ENCODE results near the gene FZD10.

The FZD10 gene, protein sequence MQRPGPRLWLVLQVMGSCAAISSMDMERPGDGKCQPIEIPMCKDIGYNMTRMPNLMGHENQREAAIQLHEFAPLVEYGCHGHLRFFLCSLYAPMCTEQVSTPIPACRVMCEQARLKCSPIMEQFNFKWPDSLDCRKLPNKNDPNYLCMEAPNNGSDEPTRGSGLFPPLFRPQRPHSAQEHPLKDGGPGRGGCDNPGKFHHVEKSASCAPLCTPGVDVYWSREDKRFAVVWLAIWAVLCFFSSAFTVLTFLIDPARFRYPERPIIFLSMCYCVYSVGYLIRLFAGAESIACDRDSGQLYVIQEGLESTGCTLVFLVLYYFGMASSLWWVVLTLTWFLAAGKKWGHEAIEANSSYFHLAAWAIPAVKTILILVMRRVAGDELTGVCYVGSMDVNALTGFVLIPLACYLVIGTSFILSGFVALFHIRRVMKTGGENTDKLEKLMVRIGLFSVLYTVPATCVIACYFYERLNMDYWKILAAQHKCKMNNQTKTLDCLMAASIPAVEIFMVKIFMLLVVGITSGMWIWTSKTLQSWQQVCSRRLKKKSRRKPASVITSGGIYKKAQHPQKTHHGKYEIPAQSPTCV

DNA sequence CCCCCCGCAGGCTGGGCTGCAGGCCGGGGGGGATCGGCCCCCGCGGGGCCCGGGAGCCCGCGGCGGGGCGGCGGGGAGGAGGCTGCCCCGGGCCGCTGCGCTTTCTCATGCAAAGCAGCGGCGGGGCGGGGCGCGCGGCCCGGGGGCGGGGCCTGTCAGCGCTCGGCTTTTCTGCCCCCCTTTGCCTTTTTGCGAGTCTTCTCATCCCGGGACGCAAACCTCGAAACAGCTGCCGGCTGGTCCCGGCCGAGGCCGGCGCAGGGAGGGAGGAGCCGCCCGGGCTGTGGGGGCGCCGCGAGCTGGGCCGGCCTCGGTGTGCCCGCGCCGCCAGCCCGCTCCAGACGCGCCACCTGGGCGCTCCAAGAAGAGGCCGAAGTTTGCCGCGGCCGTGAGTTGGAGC, at the start of gene FZD10:
Gene FZD10 (plus strand): TSS at position 198 of the 400 bp plus-strand sequence. CDS start 479 bp downstream, outside the sequence.
- DNase-seq = no peak

DNA sequence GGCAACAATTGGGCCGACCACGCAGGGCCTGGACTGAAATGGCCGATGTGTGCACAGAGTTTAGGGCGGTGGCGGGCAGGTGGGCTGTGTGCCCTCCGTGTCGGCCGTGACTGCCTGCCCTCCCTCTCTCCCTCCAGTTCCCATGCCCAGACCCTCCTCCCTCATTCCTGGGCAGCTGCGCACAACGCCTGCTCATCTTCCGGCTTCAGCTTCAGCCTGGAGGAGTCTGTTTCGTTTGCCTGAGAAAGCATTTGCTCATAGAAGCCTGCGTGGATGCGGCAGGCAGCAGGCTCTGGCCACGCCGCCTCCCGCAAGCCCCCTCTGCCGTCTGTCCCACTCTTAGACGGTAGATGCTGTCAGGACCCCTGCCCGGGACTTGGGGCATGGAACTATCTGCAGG, 47.3 kb upstream of the FZD10 start:
- DNase-seq = no peak

DNA sequence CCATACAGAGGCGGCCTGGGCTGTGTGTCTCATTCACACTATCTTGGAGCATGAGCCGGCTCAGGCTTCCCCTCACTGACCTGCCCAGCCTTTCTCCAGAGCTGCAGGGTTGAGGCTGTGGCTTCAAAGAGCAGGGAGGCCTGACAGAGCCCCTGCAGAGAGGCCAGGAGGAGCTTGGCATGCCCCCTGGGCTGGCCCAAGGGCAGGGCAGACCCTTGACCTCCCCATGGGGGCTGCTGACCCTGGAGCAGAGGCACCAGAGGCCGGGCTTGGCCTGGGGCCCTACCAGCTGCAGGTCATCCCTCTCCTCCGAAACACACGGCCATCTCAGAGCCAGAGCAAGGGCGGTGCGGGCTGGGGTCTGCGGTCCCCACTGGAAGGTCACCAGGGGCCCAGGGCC, 46.6 kb upstream of the FZD10 start:
- no peak for DNase-seq

DNA sequence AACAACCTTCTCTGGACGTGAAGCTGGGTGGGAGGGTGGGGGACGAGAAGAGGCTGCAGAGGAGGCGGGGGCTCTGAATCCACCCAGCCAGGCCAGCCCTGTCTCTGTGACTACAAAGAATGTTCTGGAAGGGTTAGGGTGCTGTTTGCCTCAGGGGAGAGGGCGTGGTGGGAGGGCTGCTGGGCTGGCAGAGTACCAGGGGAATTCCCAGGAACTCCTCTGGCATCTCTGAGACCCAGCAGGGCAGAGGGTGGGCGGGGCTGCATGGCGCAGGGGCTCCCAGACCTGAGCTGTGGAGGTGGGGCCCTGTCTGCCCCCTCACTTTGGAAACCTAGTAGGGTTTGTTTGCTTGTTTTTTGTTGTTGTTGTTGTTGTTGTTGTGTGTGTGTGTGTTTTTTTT, 45.5 kb upstream of the FZD10 start:
- DNase-seq = no peak

DNA sequence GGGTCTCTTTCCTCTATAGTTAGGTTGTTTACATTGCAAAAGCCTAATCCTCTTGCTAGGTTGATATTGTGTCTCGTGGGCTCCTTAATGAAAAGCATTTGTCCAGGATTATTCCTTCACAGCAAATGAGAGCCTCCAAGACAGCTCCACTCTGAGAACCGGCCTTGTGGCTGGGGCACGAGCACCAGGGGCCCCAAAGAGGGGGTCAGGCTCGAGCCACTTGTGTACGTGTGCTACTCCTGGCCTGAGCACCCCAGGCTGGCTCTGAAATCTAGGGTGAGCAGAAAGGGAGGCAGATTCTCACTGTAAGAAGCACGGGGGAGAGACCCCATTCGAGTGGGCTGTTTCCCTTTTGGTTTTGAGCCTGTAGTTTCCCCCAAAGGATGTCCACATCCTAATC, 45.0 kb upstream of the FZD10 start:
- no peak for DNase-seq

DNA sequence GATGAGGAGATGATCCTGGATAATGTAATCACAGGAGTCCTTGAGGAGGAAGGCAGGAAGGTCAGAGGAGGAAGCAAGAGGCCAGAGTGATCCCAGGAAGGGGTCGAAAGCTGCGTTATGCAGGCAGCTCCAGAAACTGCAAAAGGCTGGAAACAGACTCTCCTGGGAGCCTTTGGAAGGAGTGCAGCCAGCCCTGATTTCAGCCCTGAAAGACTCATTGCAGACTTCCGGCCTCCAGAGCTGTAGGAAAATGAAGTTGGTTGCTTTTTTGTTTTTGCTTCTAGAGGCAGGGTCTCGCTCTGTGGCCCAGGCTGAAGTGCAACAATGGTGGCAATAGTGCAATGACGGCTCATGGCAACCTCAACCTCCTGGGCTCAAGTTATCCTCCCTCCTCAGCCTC, 44.6 kb upstream of the FZD10 start:
- no peak for DNase-seq

DNA sequence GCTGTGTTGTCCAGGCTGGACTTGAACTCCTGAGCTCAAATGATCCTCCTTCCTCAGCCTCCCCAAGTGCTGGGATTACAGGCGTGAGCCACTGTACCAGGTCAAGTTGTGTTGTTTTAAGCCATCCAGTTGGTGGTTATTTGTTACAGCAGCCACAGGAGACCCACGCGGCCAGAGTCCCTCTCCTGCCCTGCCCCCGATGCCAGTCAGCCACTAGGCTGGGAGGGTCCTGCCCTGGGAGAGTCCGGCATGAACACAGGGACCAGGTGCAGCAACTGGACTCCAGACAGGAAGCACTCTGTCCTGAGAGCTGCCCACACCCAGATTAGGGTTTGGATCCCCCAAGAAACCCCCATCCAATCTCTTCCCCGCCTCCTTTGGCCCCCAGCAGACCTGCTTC, 44.1 kb upstream of the FZD10 start:
- no peak for DNase-seq

DNA sequence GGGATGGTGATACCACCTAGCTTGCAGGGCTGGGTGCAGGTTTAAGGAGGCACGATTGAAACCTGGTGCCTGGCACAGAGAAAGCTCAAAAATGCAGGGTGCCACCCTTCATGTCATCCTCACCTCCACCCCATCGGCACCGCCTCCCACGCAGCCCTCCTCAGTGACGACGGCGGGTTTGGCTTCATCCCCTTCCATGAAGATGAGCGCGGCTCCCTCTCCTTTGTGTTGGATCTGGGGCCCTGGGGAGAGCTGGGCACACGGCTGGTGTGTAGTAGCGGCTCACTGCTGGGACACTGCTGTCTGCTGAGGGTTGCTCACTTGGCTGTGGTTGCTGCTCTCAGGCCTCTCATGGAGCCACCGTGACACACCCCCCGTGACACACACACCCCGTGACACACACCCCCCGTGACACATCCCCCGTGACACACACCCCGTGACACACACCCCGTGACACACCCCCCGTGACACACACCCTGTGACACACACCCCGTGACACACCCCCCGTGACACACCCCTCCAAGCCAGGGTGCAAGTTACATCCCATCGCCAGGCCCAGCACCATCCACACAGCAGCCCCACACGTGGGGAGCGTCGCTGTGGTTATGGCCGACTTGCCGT, 42.9 kb upstream of the FZD10 start:
- no peak for DNase-seq

DNA sequence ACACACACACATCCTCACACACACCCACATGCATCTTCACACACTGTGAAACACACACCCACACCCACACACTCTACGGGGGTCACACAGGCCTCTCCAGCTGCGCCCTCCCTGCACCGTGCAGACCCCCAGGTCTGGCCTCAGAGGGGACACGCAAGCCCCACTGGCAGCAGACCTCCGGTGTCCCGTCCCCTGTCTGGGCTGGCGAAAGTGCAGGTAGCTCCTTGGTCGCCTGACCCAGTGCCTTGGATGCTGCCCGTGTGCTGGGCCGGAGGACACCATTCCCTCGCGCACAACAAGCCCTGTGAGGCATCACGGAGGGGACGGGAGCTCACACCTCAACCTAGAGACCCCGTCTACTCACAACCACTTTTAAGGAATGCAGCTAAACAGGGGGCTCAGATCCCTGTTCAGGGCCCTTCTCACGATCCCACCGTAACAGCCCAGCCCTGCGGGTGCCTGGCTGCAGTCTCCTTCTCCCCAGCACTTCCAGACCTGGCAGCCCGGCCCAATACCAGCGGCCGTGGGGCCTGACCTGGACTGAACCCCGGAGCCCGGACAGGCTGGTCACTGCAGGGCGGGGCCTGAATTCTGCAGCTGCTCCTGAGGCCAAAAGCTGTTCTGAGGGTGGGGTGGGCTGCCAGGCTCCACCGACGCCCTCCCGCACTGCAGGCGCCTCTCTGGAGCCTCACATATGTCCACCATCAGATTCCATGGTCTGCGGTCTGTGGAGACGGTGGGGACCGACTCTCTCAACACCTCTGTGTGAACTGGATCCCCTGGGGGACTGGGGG, 42.1 kb upstream of the FZD10 start:
- DNase-seq = no peak

DNA sequence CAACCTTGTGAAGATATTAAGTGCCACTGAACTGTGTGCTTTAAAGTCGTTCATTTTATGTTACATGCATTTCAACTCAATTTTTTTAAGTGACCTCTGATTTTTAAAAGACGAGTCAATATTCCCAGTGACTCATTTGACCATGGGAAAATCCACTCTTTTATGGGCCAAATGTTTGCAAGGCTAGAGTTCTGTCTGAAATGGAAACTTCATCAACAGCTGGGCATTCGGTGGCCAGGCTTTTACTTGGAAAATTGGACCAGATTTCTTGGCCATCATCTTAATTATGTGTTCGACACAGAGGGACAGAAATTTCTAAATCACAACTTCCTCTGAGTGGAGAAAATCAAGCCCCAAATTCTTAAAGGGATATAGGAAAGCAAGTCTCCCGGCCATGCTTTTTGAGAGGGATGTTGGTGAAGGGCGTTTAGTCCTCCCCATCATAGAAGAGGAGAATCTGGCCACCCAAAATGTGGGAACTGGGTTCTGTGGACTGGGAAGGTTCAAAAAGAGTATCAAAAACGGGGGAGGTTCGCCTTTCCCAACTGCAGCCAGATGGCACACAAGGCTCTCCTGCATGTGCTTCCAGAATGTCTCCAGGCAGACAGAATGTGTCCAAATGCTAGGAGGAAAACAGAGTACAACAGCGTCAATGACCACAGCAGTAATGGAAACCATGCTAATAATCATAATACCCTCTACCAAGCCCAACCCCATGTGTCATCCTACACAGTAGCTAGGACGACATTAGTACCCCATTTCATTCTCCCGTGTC, 40.9 kb upstream of the FZD10 start:
- DNase-seq = no peak

DNA sequence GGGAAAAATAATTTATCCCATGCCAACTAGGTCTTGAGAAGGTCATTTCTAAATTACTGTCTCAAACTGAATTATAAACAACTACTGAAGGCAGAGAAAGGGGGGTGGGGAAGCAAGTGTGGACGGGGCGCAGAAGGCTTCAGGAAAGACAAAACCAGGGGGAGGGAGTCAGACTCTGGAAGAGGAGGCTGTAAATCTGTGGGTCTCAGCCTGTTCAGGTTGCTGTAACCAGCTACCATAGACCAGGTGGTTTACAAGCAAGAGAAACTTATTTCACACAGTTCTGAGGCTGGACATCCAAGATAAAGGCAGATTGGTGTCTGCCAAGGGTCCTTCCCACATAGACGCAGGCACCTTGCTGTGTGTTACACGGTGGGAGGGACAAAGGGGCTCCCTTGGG, 39.9 kb upstream of the FZD10 start:
- DNase-seq = no peak

DNA sequence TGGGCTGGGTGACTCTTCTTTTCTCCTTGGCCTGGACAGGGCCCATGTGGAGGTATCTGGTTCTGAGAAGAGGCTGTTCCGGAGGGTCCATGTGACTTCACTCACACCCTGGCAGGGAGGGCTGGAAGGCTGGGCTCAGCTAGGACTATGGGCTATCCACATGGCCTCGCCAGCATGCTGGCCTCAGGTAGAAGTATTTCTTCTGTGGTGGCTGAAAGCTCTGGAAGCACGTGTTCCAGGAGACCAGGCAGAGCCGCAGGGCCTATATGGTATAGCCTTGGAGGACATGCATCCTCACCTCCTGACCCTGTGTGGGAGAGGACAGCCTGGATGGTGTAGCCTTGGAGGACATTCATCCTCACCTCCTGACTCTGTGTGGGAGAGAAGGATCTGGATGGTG, 38.2 kb upstream of the FZD10 start:
- DNase-seq = no peak

DNA sequence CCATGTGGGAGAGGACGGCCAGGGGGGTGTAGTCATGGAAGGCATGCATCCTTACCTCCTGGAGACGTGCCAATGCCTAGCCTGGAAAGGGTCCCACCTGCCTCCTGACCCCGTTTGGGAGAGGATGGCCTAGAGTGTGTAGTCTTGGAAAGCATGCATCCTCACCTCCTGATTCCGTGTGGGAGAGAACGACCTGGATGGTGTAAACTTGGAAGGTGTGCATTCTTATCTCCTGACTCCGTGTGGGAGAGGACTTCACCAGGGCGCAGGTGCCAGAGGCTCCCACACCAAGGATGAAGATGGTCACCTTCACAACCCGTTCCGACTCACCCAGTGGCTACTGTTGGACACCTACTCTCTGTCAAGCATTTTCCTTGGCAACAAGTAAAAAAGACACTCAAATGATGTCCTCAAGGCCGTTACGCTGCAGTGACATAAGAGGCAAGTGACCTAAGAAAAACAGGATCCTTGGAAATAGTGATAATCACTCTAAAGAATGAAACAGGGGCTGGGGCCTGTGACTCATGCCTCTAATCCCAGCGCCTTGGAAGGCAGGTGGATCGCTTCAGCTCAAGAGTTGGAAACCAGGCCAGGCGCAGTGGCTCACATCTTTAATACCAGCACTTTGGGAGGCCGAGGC, 37.5 kb upstream of the FZD10 start:
- DNase-seq = no peak

DNA sequence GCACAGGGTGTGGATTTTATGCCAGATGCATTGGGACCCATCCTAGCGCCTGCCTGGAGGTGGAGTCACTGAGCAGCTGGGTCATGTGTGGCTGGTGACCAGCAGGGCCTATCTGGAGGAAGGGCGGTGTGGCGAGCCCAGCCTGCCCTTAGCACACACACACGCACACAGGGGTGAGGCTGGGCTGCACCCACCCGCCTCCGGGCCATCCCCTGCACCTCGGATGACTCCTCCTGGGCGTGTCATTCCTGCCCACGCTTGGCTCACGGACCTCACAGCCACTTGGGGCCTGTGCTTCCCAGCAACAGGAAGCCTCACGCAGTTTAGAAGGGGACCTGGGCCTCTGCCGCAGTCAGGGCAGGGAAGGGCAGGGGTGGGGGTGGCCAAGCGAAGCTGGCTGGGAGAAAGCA, 36.2 kb upstream of the FZD10 start:
- no peak for DNase-seq

DNA sequence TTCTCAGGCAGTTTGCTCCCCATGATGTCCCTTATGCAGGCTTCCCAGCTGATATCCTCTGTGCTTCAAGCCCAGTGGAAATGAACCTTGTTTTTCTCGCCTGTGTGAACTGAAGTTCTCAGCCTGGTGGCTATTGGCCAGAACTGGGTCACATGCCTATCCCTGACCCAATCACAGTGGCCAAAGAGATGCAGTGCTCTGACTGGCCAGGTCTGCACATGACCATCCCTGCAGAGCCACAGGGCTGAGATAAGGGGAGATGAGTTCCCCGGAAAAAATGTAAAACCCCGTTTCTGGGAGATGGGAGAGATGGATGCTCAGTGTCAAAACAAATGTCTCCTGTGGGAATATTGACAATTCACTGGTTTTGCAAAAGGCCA, 34.7 kb upstream of the FZD10 start:
- no peak for DNase-seq

DNA sequence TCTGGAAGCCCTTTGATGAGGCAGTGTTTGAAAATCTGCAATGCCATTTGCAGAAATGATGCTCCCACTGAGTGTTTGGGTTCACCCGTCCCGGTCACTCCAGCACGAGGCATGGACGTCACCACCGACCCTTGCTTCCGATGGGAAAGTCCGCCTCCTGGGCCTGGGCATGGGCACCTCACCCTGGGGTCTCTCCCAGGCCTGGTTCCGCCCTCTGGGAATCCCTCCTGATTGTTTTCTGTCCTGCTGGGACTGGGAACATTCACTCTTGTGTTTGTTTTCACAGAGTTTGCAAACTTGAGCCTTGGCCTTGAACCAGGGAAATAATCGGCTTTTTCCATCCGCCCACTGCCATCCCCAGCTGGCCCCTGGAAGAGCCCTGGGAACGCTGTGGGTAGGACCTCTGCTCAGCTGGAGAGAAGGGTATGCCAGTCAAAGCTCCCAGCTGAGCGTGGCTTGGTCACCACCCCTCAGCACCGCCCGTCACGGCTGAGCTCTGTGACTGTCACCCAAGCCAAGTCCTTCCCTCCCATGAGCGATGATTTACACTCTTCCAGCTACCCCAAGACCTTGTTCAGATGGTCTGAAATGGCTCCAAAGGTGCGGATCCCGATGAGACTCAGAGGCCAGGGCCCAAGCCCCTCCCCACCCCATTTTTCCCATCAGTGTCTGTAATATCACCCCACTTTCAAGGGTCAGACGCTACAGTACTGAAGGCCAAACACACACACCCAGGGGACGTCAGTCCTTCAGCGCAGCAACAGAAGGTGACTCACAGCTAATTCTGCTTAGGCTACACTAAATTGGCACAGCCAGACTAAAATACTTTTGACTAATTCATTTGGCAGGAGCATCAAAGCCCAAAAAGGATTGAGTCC, 34.1 kb upstream of the FZD10 start:
- DNase-seq = no peak

DNA sequence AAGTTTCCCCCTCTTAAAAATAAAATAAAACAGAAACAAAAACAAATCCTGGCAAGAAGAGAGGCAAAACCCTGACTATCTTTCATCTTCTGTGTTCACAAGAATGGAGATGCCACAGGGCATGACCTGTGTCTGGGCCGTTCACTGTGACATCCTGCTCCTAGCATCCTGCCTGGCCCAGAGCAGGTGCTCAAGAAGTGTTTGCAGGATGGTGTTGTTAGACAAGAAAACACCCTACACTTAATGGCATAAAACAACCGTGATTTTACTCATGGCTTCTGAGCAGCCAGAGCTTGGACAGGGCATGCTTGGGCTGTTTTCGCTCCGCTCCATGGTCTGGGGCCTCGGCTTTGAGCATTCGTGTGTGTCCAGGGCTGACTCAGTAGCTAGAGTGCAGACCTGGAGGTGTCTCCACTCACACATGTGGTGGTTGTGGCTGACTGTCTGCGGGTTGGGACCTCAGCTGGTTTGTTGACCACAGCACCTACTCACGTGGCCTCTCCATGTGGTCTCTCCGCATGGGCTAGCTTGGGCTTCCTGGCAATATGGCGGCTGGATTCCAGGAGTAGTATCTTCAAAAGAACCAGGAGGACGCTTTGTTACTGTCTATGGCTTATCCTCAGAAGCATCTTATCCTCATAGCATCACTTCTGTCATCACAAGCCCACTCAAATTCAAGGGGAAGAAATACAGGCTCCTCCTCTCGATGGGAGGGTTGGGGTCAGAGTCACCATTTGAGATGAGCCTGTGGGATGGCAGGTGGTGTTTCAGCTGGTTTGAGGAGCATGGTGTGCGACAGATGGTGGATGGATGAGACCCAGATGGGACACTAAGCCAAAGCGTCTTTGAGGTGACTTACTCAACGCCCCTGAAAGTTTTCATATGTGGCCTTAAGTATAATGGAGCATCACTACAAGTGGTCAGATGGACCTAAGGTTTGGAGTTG, 33.2 kb upstream of the FZD10 start:
- no peak for DNase-seq

DNA sequence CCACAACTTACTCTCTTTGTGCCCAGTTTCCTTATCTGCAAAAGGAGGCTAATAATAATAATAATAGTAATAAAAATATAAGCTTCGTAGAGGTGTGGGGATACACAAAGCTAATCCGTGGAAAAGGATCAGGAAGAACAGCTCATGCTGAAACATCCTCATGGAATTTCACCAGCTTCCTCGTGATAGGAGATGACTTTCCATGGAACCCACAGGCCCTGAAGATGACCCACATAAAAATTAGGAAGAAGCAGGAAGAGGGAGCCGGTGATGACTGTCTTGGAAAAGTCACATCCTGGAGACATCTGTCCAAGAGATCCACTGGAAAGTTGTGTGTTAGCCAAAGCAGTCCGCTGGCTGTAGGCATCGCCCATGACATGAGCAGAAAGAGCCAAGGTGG, 31.9 kb upstream of the FZD10 start:
- no peak for DNase-seq

DNA sequence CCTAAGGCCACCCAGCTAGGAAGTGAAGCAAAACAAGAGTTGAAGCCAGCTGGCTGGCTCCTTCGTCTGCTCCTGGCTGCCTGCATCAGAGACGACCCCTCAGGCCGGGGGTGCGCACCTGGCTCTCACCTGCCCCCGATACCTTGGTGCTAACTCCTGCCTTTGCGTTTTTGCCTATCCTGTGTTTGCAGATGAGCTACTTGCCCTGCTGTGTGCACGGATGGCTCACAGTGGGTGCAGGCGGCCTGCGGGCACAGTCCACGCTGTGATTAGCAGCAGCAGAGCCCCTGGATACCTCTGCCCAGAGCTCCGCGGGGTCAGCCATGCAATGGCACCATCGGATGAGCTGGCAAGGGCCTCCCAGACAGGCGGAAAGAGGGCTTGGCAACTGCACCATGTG, 31.2 kb upstream of the FZD10 start:
- no peak for DNase-seq

DNA sequence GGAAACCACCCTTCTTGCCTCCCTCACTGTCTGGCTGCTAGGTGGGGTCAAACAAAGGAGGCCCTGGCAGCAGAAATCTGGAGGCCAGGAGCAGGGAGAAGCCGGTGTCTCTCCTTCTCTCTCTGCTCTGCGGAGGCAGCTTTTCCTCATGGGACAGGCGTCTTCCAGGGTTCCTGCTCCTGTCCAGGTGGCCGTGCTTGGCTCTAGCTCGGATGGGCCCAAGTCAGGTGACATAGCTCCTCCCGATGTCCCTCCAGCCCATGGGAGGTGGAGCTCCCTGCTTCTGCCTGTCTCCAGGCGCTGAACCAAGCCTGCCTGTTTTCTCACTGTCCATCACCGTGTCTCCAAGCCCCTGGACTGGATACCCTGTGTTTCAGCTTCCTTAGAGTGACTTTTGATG, 30.5 kb upstream of the FZD10 start:
- DNase-seq = no peak

All from activated CD4-positive, alpha-beta T cell treated with anti-CD3 and anti-CD28 coated beads, Interleukin-2, amount 50 U/mL, for 1 hour (primary cell).